ENCODE results near the gene CCDC110.
A peak's percentile ranks its signal among the peaks of the same experiment; 100 is the strongest.

DNA sequence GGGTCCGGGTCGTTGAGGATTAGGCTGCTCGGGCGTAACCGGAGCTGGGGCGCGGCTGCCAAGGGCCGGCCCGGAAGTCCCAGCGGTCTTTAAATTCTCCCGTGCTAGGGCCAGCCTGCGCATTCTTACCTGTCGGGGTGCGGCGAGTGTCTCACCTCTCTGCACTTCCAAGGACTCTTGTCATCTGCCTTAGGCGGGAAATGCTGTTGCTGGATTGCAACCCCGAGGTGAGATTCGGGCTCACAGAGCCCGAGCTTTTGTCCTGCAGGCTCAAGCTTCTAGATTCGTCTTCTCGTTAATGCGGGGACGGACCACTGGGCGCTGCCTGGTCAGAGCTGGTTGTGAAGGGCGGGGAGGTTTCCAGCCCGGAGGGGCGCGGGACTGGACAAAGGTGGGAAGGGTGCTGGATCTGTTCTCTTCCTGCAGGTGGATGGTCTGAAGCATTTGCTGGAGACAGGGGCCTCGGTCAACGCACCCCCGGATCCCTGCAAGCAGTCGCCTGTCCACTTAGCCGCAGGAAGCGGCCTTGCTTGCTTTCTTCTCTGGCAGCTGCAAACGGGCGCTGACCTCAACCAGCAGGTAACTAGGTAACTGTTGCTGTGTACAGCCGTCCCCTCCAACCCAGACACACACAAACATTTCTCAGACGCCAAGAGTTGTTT is 74.7 kb downstream of the CCDC110 start, which contains the start of gene ANKRD37:
- TF ChIP-seq CTCF (IDR thresholded peaks at IDR 0.05) (peak in 2 of 6 experiments; percentile 17 to 34), POLR2A (IDR thresholded peaks at IDR 0.05) (peak; percentile 16 to 81)
